HepG2 (cell line): ENCODE measurements around the gene MPI. TPM values are rescaled to one million over a fixed set of nuclear protein-coding genes. Genes with fewer than 3 reads are reported as not detected.

Experiments
- ATAC-seq: fragments of 200-7000 bp; cut with Tn5 transposase; 3 replicates; pipeline ENCODE4 v1.9.1; 2020; ENCODE audit warnings: mild to moderate bottlenecking, moderate library complexity
- BruUV-seq: library from RNA; stranded (reverse); fragments of 400-500 nt; replicated peaks from 2 replicates; lab custom pipeline; 2021; lab: Mats Ljungman, UMichigan
- CTCF ChIA-PET: fragments of 300-600 bp; formaldehyde crosslinking; extraction: SDS; loops from one replicate; lab custom pipeline; 2021; ENCODE audit warnings: low total read pairs, inconsistent platforms, low intra/inter-chr PET ratio; lab: Yijun Ruan, JAX
- POLR2A ChIA-PET: fragments of 350-600 bp; sonication (Branson Sonifier 250); formaldehyde crosslinking; loops from one replicate; lab custom pipeline; 2020; ENCODE audit warnings: antibody characterized with exemption, inconsistent platforms; lab: Yijun Ruan, JAX
- DNase-seq: peaks from one replicate; pipeline ENCODE4 v3.0.0-alpha.2; 2015; ENCODE audit warnings: low spot score
- FAIRE-seq: peaks from 3 replicates; lab custom pipeline; 2011; peaks lifted over from hg19 to GRCh38; lab: Jason Lieb, UNC
- H2AFZ ChIP-seq: one replicate; pipeline ENCODE4 v1.6.1; 2011; ENCODE audit warnings: low read length, inconsistent platforms
- H3K27ac ChIP-seq: fragments of 300-600 bp; 3 replicates; pipeline ENCODE4 v1.8.0; 2011; ENCODE audit warnings: mixed run types, mild to moderate bottlenecking, mixed read lengths, low read length, inconsistent platforms; ENCODE audit not compliant: insufficient read depth; ENCODE audit errors: extremely low read length
- H3K27me3 ChIP-seq, 2 experiments: fragments of 200-600 bp in 1 of 2; 2 replicates in 1 of 2; 3 replicates in 1 of 2; pipeline versions ENCODE4 v1.6.0 to v1.8.0; 2011; ENCODE audit warnings: low read length in 2 of 2, mild to moderate bottlenecking in 2 of 2, moderate library complexity in 2 of 2, inconsistent platforms in 1 of 2; ENCODE audit not compliant: insufficient read depth in 2 of 2, control insufficient read depth in 1 of 2
- H3K36me3 ChIP-seq, 2 experiments: fragments of 200-600 bp in 1 of 2; replicated peaks in 1 of 2; 2 replicates in 1 of 2; 3 replicates in 1 of 2; pipeline versions ENCODE4 v1.5.1 to v1.8.0; 2011; ENCODE audit warnings: low read length in 2 of 2, inconsistent platforms in 1 of 2; ENCODE audit not compliant: insufficient read depth in 2 of 2, control insufficient read depth in 1 of 2
- H3K4me1 ChIP-seq: 2 replicates; pipeline ENCODE4 v1.5.1; 2012; ENCODE audit warnings: low read length, inconsistent platforms; ENCODE audit not compliant: insufficient read depth
- H3K4me2 ChIP-seq: 2 replicates; pipeline ENCODE4 v1.6.0; 2011; ENCODE audit warnings: low read depth, low read length, inconsistent platforms
- H3K4me3 ChIP-seq, 3 experiments: fragments of 200-600 bp in 1 of 3; sonication (generic), shearing (Covaris generic) in 1 of 3; replicated peaks in 1 of 3; 2 replicates each; pipeline ENCODE4 v1.5.1; 2011 to 2016; ENCODE audit warnings: low read length in 3 of 3, inconsistent platforms in 2 of 3, low read depth in 2 of 3, mild to moderate bottlenecking in 2 of 3, control low read depth in 1 of 3, mixed read lengths in 1 of 3; ENCODE audit not compliant: insufficient read depth in 1 of 3
- H3K79me2 ChIP-seq: one replicate; pipeline ENCODE4 v1.6.1; 2011; ENCODE audit warnings: low read length, inconsistent platforms; ENCODE audit not compliant: insufficient read depth
- H3K9ac ChIP-seq: 2 replicates; pipeline ENCODE4 v1.6.0; 2011; ENCODE audit warnings: mild to moderate bottlenecking, low read depth, low read length, inconsistent platforms; ENCODE audit not compliant: insufficient read depth
- H3K9me3 ChIP-seq: 2 replicates; pipeline ENCODE4 v1.5.1; 2012; ENCODE audit warnings: mild to moderate bottlenecking, low read length
- H4K20me1 ChIP-seq: 2 replicates; pipeline ENCODE4 v1.6.0; 2011; ENCODE audit warnings: inconsistent platforms, mild to moderate bottlenecking, low read length, moderate library complexity; ENCODE audit not compliant: insufficient read depth
- PAX8 ChIP-seq: sonication (generic); formaldehyde crosslinking; IDR thresholded peaks from 2 replicates; pipeline ENCODE4 v1.8.0; 2022; ENCODE audit warnings: mild to moderate bottlenecking, missing genetic modification reagents, borderline replicate concordance
- PCBP1 ChIP-seq: fragments of 200-400 bp; formaldehyde crosslinking; IDR thresholded peaks from 2 replicates; pipeline ENCODE4 v1.6.1; 2017; ENCODE audit warnings: mild to moderate bottlenecking, low read depth, low read length, borderline replicate concordance
- SP1 ChIP-seq, 2 experiments: fragments of 450-650 bp in 1 of 2; sonication (generic) in 1 of 2; formaldehyde crosslinking in 1 of 2; IDR thresholded peaks; 2 replicates each; pipeline versions ENCODE4 v1.4.0 to v1.6.1; 2016 to 2020; ENCODE audit warnings: missing genetic modification reagents in 1 of 2
- TP53 ChIP-seq: sonication (generic); formaldehyde crosslinking; conservative IDR thresholded peaks from 2 replicates; pipeline ENCODE4 v1.4.0; 2020; ENCODE audit warnings: missing genetic modification reagents
- ZNF101 ChIP-seq: sonication (generic); formaldehyde crosslinking; IDR thresholded peaks from 2 replicates; pipeline ENCODE4 v1.4.0; 2020; ENCODE audit warnings: mild to moderate bottlenecking, low read depth, missing genetic modification reagents, borderline replicate concordance
- ZNF235 ChIP-seq: sonication (generic); formaldehyde crosslinking; IDR thresholded peaks from 2 replicates; pipeline ENCODE4 v1.8.1; 2023; ENCODE audit warnings: mild to moderate bottlenecking, missing genetic modification reagents, borderline replicate concordance
- ZNF3 ChIP-seq: IDR thresholded peaks from 2 replicates; pipeline ENCODE4 v1.7.0; 2017; ENCODE audit warnings: inconsistent platforms
- ZNF614 ChIP-seq: IDR thresholded peaks from 2 replicates; pipeline ENCODE4 v1.6.1; 2018; ENCODE audit warnings: missing biosample characterization, missing genetic modification reagents, inconsistent platforms, borderline replicate concordance
- ZNF7 ChIP-seq: IDR thresholded peaks from 2 replicates; pipeline ENCODE4 v1.6.1; 2016; ENCODE audit warnings: missing biosample characterization, missing genetic modification reagents
- ZNF737 ChIP-seq: sonication (generic); formaldehyde crosslinking; IDR thresholded peaks from 2 replicates; pipeline ENCODE4 v1.5.0; 2020; ENCODE audit warnings: missing genetic modification reagents, mild to moderate bottlenecking, borderline replicate concordance
- ZSCAN9 ChIP-seq: IDR thresholded peaks from 2 replicates; pipeline ENCODE4 v1.6.1; 2016; ENCODE audit warnings: borderline replicate concordance
- WGBS: methylation state at CpG from one replicate; pipeline ENCODE4 v1.1.6; 2017; ENCODE audit warnings: low lambda C conversion rate; 5-methylcytosine and 5-hydroxymethylcytosine counted together
- in situ Hi-C: cut with HindIII; loops from 2 replicates; pipeline ENCODE4 v1.10.0; 2017; ENCODE audit warnings: low pct_unique_long_range_greater_than_20kb; ENCODE audit not compliant: extremely low pct_ligation_motif_present
- intact Hi-C: fragments of 100-400 bp; cut with micrococcal nuclease; formaldehyde crosslinking; loops from one replicate; pipeline ENCODE4 v1.10.0; 2022; ENCODE audit not compliant: unreplicated experiment
- polyA plus RNA-seq, 8 experiments: library from polyadenylated mRNA; depleted of rRNA in 3 of 8; stranded (reverse) in 7 of 8; unstranded in 1 of 8; fragments of >200 nt; fragmentation: Illumina TruSeq in 4 of 8; extraction: Trizol in 4 of 8; gene quantifications; 2 replicates each; pipeline versions ENCODE4 v1.2.1 to v1.2.3, GENCODE V29; 2011 to 2016; ENCODE audit warnings: low read depth in 4 of 8, missing spikeins in 1 of 8, mixed read lengths in 1 of 8; ENCODE audit not compliant: insufficient read depth in 1 of 8
- total RNA-seq, 5 experiments: library from RNA; depleted of rRNA; stranded (reverse); fragments of >200 nt; fragmentation: Illumina TruSeq; extraction: Trizol; gene quantifications; 2 replicates each; pipeline ENCODE4 v1.2.3, GENCODE V29; 2016; ENCODE audit warnings: low read depth in 1 of 5
- TF ChIP-seq, protein P1 (sequence below): IDR thresholded peaks from 2 replicates; pipeline ENCODE4 v1.6.1; 2016; ENCODE audit warnings: missing compliant biosample characterization, missing genetic modification reagents, borderline replicate concordance
- TF ChIP-seq, protein P2 (sequence below), 2 experiments: IDR thresholded peaks; 2 replicates each; pipeline ENCODE4 v1.6.1; 2011 to 2012; ENCODE audit warnings: low read length in 2 of 2, borderline replicate concordance in 1 of 2, low read depth in 1 of 2, mild to moderate bottlenecking in 1 of 2, moderate library complexity in 1 of 2
- TF ChIP-seq, protein P3 (sequence below): sonication (generic); formaldehyde crosslinking; IDR thresholded peaks from 2 replicates; pipeline ENCODE4 v1.4.0; 2020; ENCODE audit warnings: mild to moderate bottlenecking, missing genetic modification reagents
- TF ChIP-seq, protein P4 (sequence below): sonication (generic); formaldehyde crosslinking; conservative IDR thresholded peaks from 2 replicates; pipeline ENCODE4 v1.8.0; 2022; ENCODE audit warnings: missing genetic modification reagents
- TF ChIP-seq, protein P5 (sequence below): sonication (generic); formaldehyde crosslinking; IDR thresholded peaks from 2 replicates; pipeline ENCODE4 v1.5.1; 2020; ENCODE audit warnings: missing genetic modification reagents, mild to moderate bottlenecking, borderline replicate concordance

MPI gene
- total and polyA plus RNA-seq, 2 of the 13 experiments (the other 11 are each of a cell fraction or from before 2014, with no cell fraction given), result 36.9 to 63.5 TPM

DNA sequence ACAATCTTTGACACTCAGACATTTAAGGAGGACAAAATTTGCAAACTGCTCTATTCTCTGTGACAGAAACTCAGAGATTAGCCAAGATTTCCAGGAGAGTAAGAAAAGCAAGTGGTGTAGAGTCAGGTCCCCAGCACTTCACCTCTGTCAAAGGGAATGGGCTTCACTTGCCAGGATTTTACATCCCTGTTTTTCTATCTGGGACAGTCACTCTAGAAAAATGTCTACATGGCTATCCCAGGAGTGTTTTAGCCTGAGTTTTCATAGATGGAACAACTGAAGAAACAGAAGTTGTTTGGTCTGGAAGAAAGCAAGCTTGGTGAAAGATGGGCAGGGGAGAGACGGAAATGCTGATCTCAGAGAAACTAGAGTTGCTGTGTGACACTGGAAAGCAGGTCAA is 13.8 kb downstream of the MPI start:
- no peak for DNase-seq
- no peaks in the 10 kb centered on the region; a peak in 1 of 5 replicates for H3K27me3 ChIP-seq
- H4K20me1 ChIP-seq, result no peaks in the 10 kb centered on the region
- H3K9ac ChIP-seq, result no peak overlapping the region
- H2AFZ ChIP-seq, result no peak overlapping the region
- POLR2A ChIA-PET, result no interaction called here
- H3K4me3 ChIP-seq, result no peak overlapping the region
- BruUV-seq, result no TSS peak
- 97% methylated on average over 1 of the region's 1 CpG for WGBS
- CTCF ChIA-PET, result no interaction called here
- FAIRE-seq, result no peak
- H3K36me3 ChIP-seq, result peaks cover 17 to 50% of the 10 kb centered on the region in 2 experiments
- ATAC-seq, result no peak
- intact Hi-C loops (no loop called here), in situ Hi-C loops (no loop called here)
- H3K4me2 ChIP-seq, result no peak overlapping the region
- H3K4me1 ChIP-seq, result peaks cover 32% of the 10 kb centered on the region
- H3K9me3 ChIP-seq, result no peaks in the 10 kb centered on the region
- H3K27ac ChIP-seq, result no peak overlapping the region
- H3K79me2 ChIP-seq, result peaks cover 16% of the 10 kb centered on the region
- TF ChIP-seq ZNF7 (CRISPR knock-in tag) (no peak), ZSCAN9 (CRISPR knock-in tag) (no peak), ZNF614 (no peak), ZNF101 (CRISPR knock-in tag) (no peak), PAX8 (CRISPR knock-in tag) (no peak), SP1 (IDR thresholded peaks at IDR 0.05) (no peak), SP1 (CRISPR knock-in tag; IDR thresholded peaks at IDR 0.05) (no peak), TP53 (CRISPR knock-in tag) (no peak), ZNF235 (CRISPR knock-in tag) (no peak), PCBP1 (no peak), ZNF737 (no peak), ZNF3 (CRISPR knock-in tag) (no peak)
- TF ChIP-seq, protein P1, sequence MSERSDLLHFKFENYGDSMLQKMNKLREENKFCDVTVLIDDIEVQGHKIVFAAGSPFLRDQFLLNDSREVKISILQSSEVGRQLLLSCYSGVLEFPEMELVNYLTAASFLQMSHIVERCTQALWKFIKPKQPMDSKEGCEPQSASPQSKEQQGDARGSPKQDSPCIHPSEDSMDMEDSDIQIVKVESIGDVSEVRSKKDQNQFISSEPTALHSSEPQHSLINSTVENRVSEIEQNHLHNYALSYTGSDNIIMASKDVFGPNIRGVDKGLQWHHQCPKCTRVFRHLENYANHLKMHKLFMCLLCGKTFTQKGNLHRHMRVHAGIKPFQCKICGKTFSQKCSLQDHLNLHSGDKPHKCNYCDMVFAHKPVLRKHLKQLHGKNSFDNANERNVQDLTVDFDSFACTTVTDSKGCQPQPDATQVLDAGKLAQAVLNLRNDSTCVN (CRISPR knock-in tag), result no peak
- TF ChIP-seq, protein P2, sequence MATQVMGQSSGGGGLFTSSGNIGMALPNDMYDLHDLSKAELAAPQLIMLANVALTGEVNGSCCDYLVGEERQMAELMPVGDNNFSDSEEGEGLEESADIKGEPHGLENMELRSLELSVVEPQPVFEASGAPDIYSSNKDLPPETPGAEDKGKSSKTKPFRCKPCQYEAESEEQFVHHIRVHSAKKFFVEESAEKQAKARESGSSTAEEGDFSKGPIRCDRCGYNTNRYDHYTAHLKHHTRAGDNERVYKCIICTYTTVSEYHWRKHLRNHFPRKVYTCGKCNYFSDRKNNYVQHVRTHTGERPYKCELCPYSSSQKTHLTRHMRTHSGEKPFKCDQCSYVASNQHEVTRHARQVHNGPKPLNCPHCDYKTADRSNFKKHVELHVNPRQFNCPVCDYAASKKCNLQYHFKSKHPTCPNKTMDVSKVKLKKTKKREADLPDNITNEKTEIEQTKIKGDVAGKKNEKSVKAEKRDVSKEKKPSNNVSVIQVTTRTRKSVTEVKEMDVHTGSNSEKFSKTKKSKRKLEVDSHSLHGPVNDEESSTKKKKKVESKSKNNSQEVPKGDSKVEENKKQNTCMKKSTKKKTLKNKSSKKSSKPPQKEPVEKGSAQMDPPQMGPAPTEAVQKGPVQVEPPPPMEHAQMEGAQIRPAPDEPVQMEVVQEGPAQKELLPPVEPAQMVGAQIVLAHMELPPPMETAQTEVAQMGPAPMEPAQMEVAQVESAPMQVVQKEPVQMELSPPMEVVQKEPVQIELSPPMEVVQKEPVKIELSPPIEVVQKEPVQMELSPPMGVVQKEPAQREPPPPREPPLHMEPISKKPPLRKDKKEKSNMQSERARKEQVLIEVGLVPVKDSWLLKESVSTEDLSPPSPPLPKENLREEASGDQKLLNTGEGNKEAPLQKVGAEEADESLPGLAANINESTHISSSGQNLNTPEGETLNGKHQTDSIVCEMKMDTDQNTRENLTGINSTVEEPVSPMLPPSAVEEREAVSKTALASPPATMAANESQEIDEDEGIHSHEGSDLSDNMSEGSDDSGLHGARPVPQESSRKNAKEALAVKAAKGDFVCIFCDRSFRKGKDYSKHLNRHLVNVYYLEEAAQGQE (IDR thresholded peaks at IDR 0.05; ENCODE audit: borderline replicate concordance in 1 of 2, low read depth in 1 of 2, low read length in 2 of 2), result no peak
- TF ChIP-seq, protein P3, sequence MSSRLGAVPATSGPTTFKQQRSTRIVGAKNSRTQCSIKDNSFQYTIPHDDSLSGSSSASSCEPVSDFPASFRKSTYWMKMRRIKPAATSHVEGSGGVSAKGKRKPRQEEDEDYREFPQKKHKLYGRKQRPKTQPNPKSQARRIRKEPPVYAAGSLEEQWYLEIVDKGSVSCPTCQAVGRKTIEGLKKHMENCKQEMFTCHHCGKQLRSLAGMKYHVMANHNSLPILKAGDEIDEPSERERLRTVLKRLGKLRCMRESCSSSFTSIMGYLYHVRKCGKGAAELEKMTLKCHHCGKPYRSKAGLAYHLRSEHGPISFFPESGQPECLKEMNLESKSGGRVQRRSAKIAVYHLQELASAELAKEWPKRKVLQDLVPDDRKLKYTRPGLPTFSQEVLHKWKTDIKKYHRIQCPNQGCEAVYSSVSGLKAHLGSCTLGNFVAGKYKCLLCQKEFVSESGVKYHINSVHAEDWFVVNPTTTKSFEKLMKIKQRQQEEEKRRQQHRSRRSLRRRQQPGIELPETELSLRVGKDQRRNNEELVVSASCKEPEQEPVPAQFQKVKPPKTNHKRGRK (CRISPR knock-in tag), result no peak
- TF ChIP-seq, protein P4, sequence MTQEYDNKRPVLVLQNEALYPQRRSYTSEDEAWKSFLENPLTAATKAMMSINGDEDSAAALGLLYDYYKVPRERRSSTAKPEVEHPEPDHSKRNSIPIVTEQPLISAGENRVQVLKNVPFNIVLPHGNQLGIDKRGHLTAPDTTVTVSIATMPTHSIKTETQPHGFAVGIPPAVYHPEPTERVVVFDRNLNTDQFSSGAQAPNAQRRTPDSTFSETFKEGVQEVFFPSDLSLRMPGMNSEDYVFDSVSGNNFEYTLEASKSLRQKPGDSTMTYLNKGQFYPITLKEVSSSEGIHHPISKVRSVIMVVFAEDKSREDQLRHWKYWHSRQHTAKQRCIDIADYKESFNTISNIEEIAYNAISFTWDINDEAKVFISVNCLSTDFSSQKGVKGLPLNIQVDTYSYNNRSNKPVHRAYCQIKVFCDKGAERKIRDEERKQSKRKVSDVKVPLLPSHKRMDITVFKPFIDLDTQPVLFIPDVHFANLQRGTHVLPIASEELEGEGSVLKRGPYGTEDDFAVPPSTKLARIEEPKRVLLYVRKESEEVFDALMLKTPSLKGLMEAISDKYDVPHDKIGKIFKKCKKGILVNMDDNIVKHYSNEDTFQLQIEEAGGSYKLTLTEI, result no peak
- TF ChIP-seq, protein P5, sequence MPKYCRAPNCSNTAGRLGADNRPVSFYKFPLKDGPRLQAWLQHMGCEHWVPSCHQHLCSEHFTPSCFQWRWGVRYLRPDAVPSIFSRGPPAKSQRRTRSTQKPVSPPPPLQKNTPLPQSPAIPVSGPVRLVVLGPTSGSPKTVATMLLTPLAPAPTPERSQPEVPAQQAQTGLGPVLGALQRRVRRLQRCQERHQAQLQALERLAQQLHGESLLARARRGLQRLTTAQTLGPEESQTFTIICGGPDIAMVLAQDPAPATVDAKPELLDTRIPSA (CRISPR knock-in tag), result no peak
